Neural progenitor cell (in vitro differentiated cells): Measurements from ENCODE around the gene DONSON.

Source experiments
- CTCF ChIP-seq: fragments of 200-600 bp; sonication (generic); IDR thresholded peaks from 2 replicates; pipeline ENCODE4 v1.5.1; 2017; ENCODE audit warnings: antibody characterized with exemption, mild to moderate bottlenecking
- EZH2 ChIP-seq: fragments of 200-600 bp; sonication (generic); IDR thresholded peaks from 2 replicates; pipeline ENCODE4 v1.6.1; 2017; ENCODE audit warnings: antibody characterized with exemption, mild to moderate bottlenecking, moderate library complexity

- TF ChIP-seq CTCF (no peak), EZH2 (no peak)
Observed at GRCh38 chr21:33586927-33587326, 1.6 kb downstream of the DONSON start.
